SU-DHL-6 (cell line): Measurements from ENCODE around the gene THOC2.

Source experiments
- H2AFZ ChIP-seq: fragments of 200-600 bp; sonication (generic); 2 replicates; pipeline ENCODE4 v1.6.1; 2014; ENCODE audit warnings: low read depth, mild to moderate bottlenecking, moderate library complexity, mixed read lengths, antibody characterized with exemption, low read length; ENCODE audit not compliant: severe bottlenecking
- H3F3A ChIP-seq: fragments of 200-600 bp; shearing (Covaris generic); 2 replicates; pipeline ENCODE4 v1.6.0; 2016; ENCODE audit warnings: antibody characterized with exemption, mild to moderate bottlenecking; ENCODE audit not compliant: insufficient read depth
- H3K27ac ChIP-seq: fragments of 200-600 bp; sonication (generic); 2 replicates; pipeline ENCODE4 v1.5.1; 2016; ENCODE audit warnings: low read depth, mild to moderate bottlenecking, low read length, moderate library complexity, mixed read lengths
- H3K27me3 ChIP-seq: fragments of 200-600 bp; sonication (generic), shearing (Covaris generic); 2 replicates; pipeline ENCODE4 v1.6.0; 2014; ENCODE audit warnings: mild to moderate bottlenecking, low read length
- H3K36me3 ChIP-seq: fragments of 200-600 bp; sonication (generic); 2 replicates; pipeline ENCODE4 v1.6.1; 2014; ENCODE audit warnings: mild to moderate bottlenecking, low read length, mixed read lengths
- H3K4me2 ChIP-seq: fragments of 300-600, 200-600 bp; shearing (Covaris generic), sonication (generic); 2 replicates; pipeline ENCODE4 v1.6.0; 2014; ENCODE audit warnings: low read length, low read depth, mild to moderate bottlenecking; ENCODE audit not compliant: poor library complexity, severe bottlenecking
- H3K4me3 ChIP-seq: fragments of 200-600 bp; sonication (generic); 2 replicates; pipeline ENCODE4 v1.5.1; 2014; ENCODE audit warnings: antibody characterized with exemption, low read length, mild to moderate bottlenecking, mixed read lengths; ENCODE audit not compliant: insufficient read depth, poor library complexity, severe bottlenecking
- H3K79me2 ChIP-seq: fragments of 200-600 bp; sonication (generic); 2 replicates; pipeline ENCODE4 v1.6.1; 2014; ENCODE audit warnings: mild to moderate bottlenecking, low read length, moderate library complexity; ENCODE audit not compliant: insufficient read depth
- H3K9ac ChIP-seq: fragments of 200-600 bp; sonication (generic); 2 replicates; pipeline ENCODE4 v1.7.0; 2014; ENCODE audit warnings: mild to moderate bottlenecking, low read length
- H3K9me2 ChIP-seq: fragments of 200-600 bp; sonication (generic); replicated peaks from 2 replicates; pipeline ENCODE4 v1.6.1; 2014; ENCODE audit warnings: low read length; ENCODE audit not compliant: insufficient read depth
- H3K9me3 ChIP-seq: fragments of 200-600 bp; sonication (generic); 2 replicates; pipeline ENCODE4 v1.6.1; 2014; ENCODE audit warnings: low read length, mixed read lengths; ENCODE audit not compliant: insufficient read depth
- H4K20me1 ChIP-seq: fragments of 200-600 bp; sonication (generic); 2 replicates; pipeline ENCODE4 v1.6.1; 2014; ENCODE audit warnings: low read depth, mild to moderate bottlenecking, antibody characterized with exemption, low read length, moderate library complexity, mixed read lengths
- EZH2phosphoT487 ChIP-seq: fragments of 200-600 bp; sonication (generic), shearing (Covaris generic); conservative IDR thresholded peaks from 2 replicates; pipeline ENCODE4 v1.6.1; 2018; ENCODE audit warnings: mild to moderate bottlenecking, antibody characterized with exemption, low read length, moderate library complexity, mixed read lengths
- TF ChIP-seq, protein P1 (sequence below): fragments of 200-600 bp; sonication (generic); IDR thresholded peaks from one replicate; pipeline ENCODE4 v1.5.1; 2017; ENCODE audit warnings: antibody characterized with exemption, mild to moderate bottlenecking, low read length, moderate library complexity; ENCODE audit not compliant: insufficient read depth, poor library complexity, severe bottlenecking

Gene THOC2

DNA sequence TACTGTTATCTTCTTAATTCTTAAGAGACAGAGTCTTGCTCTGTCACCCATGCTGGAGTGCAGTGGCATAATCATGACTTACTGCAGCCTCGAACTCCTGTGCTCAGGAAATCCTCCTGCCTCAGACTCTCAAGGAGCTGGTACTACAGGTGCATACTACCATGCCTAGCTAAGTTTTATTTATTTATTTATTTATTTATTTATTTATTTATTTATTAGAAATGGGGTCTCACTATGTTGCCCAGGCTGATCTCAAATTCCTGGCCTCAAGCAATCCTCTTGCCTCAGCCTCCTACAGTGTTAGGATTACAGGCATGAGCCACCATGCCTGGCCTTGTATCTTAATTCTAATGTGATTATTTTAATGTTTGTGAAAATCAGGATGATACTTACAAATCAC, 125.6 kb downstream of the THOC2 start:
- Histone ChIP-seq H3K4me2 (no peak overlapping the region), H3K79me2 (no peaks in the 10 kb centered on the region), H3K36me3 (peaks cover 12% of the 10 kb centered on the region; the same call in 1 of the 2 replicates), H3K9me3 (no peaks in the 10 kb centered on the region), H3F3A (no peaks in the 10 kb centered on the region), H4K20me1 (no peaks in the 10 kb centered on the region), H2AFZ (no peak overlapping the region), H3K4me3 (no peak overlapping the region), H3K9me2 (no peaks in the 10 kb centered on the region), H3K27me3 (no peaks in the 10 kb centered on the region), H3K9ac (no peak overlapping the region), H3K27ac (no peak overlapping the region)
- TF ChIP-seq, protein P1, sequence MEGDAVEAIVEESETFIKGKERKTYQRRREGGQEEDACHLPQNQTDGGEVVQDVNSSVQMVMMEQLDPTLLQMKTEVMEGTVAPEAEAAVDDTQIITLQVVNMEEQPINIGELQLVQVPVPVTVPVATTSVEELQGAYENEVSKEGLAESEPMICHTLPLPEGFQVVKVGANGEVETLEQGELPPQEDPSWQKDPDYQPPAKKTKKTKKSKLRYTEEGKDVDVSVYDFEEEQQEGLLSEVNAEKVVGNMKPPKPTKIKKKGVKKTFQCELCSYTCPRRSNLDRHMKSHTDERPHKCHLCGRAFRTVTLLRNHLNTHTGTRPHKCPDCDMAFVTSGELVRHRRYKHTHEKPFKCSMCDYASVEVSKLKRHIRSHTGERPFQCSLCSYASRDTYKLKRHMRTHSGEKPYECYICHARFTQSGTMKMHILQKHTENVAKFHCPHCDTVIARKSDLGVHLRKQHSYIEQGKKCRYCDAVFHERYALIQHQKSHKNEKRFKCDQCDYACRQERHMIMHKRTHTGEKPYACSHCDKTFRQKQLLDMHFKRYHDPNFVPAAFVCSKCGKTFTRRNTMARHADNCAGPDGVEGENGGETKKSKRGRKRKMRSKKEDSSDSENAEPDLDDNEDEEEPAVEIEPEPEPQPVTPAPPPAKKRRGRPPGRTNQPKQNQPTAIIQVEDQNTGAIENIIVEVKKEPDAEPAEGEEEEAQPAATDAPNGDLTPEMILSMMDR: no peak
- TF ChIP-seq EZH2phosphoT487: no peak

DNA sequence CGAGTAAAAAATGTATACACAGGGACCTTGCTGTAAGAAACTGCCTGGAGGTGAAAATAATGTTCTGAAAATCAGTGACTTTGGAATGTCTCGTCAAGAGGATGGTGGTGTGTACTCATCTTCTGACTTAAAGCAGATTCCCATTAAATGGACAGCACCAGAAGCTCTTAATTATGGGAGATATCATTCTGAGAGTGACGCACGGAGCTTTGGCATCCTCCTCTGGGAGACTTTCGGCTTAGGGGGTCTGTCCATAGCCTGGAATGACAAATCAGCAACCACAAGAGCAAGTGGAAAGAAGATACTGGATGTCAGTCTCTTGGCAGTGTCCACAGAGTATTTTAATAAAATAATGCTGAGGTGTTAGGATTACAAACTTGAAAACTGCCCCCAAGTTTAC, 129.4 kb downstream of the THOC2 start:
- Histone ChIP-seq H3K9ac (no peak overlapping the region), H3K4me3 (no peak overlapping the region), H4K20me1 (no peaks in the 10 kb centered on the region), H3K36me3 (peaks cover 11% of the 10 kb centered on the region; the same call in 1 of the 2 replicates), H3K27ac (no peak overlapping the region), H3K9me2 (no peaks in the 10 kb centered on the region), H3F3A (no peaks in the 10 kb centered on the region), H3K4me2 (no peak overlapping the region), H2AFZ (no peak overlapping the region), H3K9me3 (no peaks in the 10 kb centered on the region), H3K27me3 (no peaks in the 10 kb centered on the region), H3K79me2 (no peaks in the 10 kb centered on the region)
- TF ChIP-seq EZH2phosphoT487: no peak
- TF ChIP-seq, protein P1: no peak

DNA sequence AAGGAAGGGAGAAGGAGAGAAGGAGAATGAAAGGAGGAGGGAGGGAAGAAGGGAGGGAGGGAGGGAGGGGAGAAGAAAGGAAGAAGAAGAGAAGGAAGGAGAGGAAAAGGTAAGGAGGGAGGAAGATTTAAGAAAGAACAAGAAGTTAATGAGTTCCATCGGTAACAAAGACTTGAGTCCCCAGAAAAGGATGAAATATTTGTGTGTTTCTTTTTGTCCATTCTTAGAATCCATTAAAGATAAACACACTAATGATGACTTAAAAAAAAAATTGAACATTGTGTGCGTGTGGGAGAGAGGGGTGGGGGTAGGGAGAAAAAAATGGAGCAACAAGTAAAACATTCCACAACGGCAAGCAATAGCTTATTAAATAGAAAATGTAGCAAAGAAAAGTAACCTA, 131.4 kb downstream of the THOC2 start:
- no peak overlapping the region for H2AFZ ChIP-seq
- H3K27me3 ChIP-seq: no peaks in the 10 kb centered on the region

More for the DNA sequence above, 131.4 kb downstream of the THOC2 start:
- H3K9ac ChIP-seq: no peak overlapping the region
- H3K4me2 ChIP-seq: no peak overlapping the region
- no peaks in the 10 kb centered on the region for H3K9me2 ChIP-seq
- no peaks in the 10 kb centered on the region for H3K9me3 ChIP-seq
- H4K20me1 ChIP-seq: no peaks in the 10 kb centered on the region
- H3K27ac ChIP-seq: no peak overlapping the region
- no peaks in the 10 kb centered on the region for H3K79me2 ChIP-seq
- H3K4me3 ChIP-seq: no peak overlapping the region
- TF ChIP-seq, protein P1: no peak
- TF ChIP-seq EZH2phosphoT487: no peak
- H3K36me3 ChIP-seq: peaks cover 11% of the 10 kb centered on the region; the same call in 1 of the 2 replicates
- no peaks in the 10 kb centered on the region for H3F3A ChIP-seq
